Stimulated activated naive CD8-positive, alpha-beta T cell treated with anti-CD3 and anti-CD28 coated beads, Interleukin-15, Interleukin-2, amounts not matched to agents 100 U/mL and 50 U/mL, for 24 hours (primary cell): ENCODE results near the gene CRYBB1.

Source experiments
- ATAC-seq: fragments of 150-1000 bp; cut with Tn5 transposase; one replicate; pipeline ENCODE4 v1.10.0; 2021
- DNase-seq: peaks from one replicate; pipeline ENCODE4 v3.0.0; 2021

The CRYBB1 gene

GRCh38 chr22:26552466-26552865 lies 65.4 kb downstream of the CRYBB1 start:
- DNase-seq (no peak), ATAC-seq (no peak)

DNA sequence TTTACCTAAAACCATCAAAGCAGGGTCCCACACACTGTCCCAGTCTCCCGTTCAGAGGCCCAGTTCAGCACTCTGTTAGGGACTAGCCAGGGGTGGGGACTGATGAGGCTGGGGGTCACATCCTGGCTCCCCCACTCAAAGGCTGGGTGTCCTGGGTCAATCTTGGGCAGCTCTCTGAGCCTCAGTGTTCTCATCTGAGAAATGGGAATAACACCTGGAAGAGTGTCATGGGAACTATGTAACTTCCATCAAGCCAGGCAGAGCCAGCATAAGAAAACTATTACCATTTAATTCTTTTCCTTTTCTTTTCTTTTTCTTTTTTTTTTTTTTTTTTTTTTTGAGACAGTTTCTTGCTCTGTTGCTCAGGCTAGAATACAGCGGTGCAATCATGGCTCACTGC lies 66.3 kb downstream of the CRYBB1 start:
- no peak for DNase-seq
- ATAC-seq = no peak

DNA sequence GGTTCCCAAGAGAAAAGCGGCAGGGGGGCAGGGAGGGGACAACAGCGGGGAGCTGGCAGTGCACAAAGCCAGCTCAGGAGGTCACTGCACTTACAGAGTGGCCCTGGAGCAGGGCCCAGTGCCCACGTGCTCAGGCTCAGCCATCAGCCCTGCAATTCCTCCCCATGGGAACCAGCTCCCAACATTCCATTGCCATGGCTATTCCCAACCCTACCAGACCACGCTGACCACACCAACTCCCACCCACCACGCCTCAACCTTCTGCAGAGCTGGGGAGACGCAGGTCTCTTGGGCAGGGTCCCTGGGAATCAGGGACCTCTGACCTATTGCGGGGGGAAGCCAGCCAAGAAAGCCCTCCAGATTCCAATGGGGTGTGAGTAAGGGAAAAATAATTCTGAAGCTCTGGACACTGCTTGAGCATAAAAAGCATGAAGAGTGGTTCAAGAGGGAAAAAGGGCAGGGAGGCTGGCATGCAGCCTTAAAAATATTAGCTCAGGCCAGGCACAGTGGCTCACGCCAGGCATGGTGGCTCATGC lies 67.3 kb downstream of the CRYBB1 start:
- ATAC-seq (no peak), DNase-seq (no peak)

DNA sequence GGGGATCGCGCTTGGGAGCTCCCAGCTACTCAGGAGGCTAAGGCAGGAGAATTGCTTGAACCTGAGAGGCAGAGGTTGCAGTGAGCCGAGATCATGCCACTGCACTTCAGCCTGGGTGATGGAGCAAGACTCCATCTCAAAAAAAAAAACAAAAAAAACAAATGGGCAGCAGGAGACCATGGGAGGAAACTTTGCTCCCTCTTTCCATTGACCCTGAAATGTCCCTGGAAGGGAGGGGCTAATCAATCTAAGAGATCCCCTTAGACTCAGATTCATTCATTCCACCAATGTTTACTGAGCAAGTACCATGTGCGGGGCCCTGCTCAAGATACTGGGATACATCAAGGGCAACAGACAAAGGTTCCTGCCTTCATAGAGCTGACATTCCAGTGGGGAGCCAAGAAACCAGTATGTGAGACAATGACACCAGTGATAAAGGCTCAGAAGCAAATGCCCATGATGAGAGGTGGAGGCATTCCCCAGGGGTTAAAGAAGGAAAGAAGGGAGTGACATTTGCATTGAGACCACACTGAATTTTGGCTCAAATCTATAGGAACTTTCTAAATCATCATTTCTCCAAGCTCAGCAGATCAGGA lies 67.8 kb downstream of the CRYBB1 start:
- no peak for DNase-seq
- no peak for ATAC-seq
